ENCODE measurements around the gene HOXA7. TPM values are rescaled to one million over a fixed set of nuclear protein-coding genes. Genes with fewer than 3 reads are reported as not detected.

Gene HOXA7
- total and polyA plus RNA-seq, 4 experiments from 2014 or later = not detected

DNA sequence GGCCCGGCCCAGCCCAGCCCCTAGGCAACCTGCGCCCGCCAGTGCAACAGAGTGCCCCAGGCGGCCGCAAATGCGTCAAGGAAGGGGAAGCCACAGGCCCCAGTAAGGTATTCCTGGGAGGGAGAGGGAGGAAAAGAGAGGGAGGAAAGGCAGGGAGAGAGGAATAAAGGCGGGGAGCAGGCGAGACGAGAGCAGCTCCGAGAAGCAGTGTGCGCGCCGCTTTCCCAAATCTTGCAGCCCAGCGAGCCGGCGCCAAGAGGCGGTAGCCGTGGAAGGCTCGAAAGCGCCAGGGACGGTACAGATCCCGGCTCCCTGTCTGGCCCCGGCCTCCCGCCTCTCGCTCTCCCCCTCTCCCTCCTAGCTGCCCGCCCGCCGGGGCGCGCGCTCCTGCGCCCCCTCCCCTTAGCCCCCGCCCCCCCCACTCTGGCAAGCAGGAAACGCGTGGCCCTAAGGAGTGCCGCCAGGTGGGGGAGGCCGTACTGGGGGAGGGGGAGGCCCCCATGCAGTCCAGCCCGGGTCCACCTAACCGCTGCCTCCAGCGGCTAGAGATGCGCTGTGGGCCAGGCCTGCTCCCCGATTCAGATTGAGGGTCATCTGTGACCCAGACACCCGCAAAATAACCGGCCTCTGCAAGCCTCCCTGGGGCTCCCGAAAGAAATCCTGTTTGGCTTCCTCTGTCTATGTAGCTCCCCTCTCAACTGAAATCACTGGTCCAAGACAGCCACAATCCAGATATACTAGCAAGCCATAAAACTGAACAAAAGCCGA is 13.4 kb upstream of the HOXA7 start:
- peak overlapping the region in 3 of 7 donors; percentile 46 to 83 (median 57) for H3K27ac Mint-ChIP-seq
- H3K27me3 Mint-ChIP-seq = peaks cover 55 to 61% of the 10 kb centered on the region in 2 donors
- H3K4me3 ChIP-seq (ENCODE audit: low read length in 2 of 2) = no peak overlapping the region
- no peaks in the 10 kb centered on the region for H3K36me3 ChIP-seq (ENCODE audit: insufficient read depth, low read length)
- H3K27me3 ChIP-seq (ENCODE audit: insufficient read depth, low read length) = peaks cover 92% of the 10 kb centered on the region
- peak in 1 of 5 donors; percentile 26 for DNase-seq
- H3K9me3 Mint-ChIP-seq = peaks cover 0 to 48% (median 7%) of the 10 kb centered on the region in 8 donors
- ChIA-PET CTCF (ENCODE audit: partially characterized antibody) (interaction anchor here (1.0 to 1.9 kb wide), 5 partner anchors 9 to 800 kb away, joined by 3 to 12 read pairs (median 4); no protein-coding TSS in a partner anchor), POLR2A (ENCODE audit: partially characterized antibody) (interaction anchor here (1.5 to 2.7 kb wide), 2 partner anchors 14 to 17 kb away, joined by 7 to 9 read pairs; no protein-coding TSS in a partner anchor)
- peaks cover 0 to 2% of the 10 kb centered on the region in 2 donors for H3K36me3 Mint-ChIP-seq
- intact Hi-C loops (cut with micrococcal nuclease) = loop anchor here (5.0 to 10.0 kb wide), 4 partner anchors 665 to 1308 kb away; partner anchors contain the start of gene SNX10
- H3K4me1 Mint-ChIP-seq = peaks cover 19 to 49% (median 28%) of the 10 kb centered on the region in 4 donors
- no peaks in the 10 kb centered on the region for H3K9me3 ChIP-seq (ENCODE audit: control insufficient read depth in 1 of 2, low read length in 2 of 2)
- peaks cover 56% of the 10 kb centered on the region for H3K4me1 ChIP-seq (ENCODE audit: insufficient read depth, low read length)
- H3K27ac ChIP-seq (ENCODE audit: low read depth, low read length) = no peak overlapping the region
- H3K4me3 Mint-ChIP-seq = peak overlapping the region in 6 of 8 donors; percentile 17 to 62 (median 43)

GRCh38 chr7:27168265-27168947 is 11.9 kb upstream of the HOXA7 start:
- peaks cover 21 to 45% (median 32%) of the 10 kb centered on the region in 4 donors for H3K4me1 Mint-ChIP-seq
- H3K36me3 Mint-ChIP-seq = peaks cover 0 to 2% of the 10 kb centered on the region in 2 donors
- H3K4me3 Mint-ChIP-seq = peak overlapping the region in 7 of 8 donors; percentile 33 to 77 (median 65)
- H3K9me3 Mint-ChIP-seq = peaks cover 0 to 57% (median 7%) of the 10 kb centered on the region in 8 donors
- H3K27me3 ChIP-seq (ENCODE audit: insufficient read depth, low read length) = peaks cover 92% of the 10 kb centered on the region
- no peaks in the 10 kb centered on the region for H3K36me3 ChIP-seq (ENCODE audit: insufficient read depth, low read length)
- DNase-seq = peak in 1 of 5 donors; percentile 31
- intact Hi-C loops (cut with micrococcal nuclease) = loop anchor here (1.0 to 10.0 kb wide), 5 partner anchors 11 to 1306 kb away; partner anchors contain the start of gene SNX10
- H3K9me3 ChIP-seq (ENCODE audit: control insufficient read depth in 1 of 2, low read length in 2 of 2) = no peaks in the 10 kb centered on the region
- H3K27ac ChIP-seq (ENCODE audit: low read depth, low read length) = no peak overlapping the region
- H3K4me3 ChIP-seq (ENCODE audit: low read length in 2 of 2) = no peak overlapping the region
- peaks cover 51% of the 10 kb centered on the region for H3K4me1 ChIP-seq (ENCODE audit: insufficient read depth, low read length)
- peak overlapping the region in 6 of 7 donors; percentile 20 to 85 (median 82) for H3K27ac Mint-ChIP-seq
- POLR2A ChIA-PET (ENCODE audit: partially characterized antibody) = interaction anchor here (1.0 kb wide), 1 partner anchor 22 kb away, joined by 3 read pairs; no protein-coding TSS in a partner anchor
- CTCF ChIA-PET (ENCODE audit: partially characterized antibody) = interaction anchor here (1.0 to 2.0 kb wide), 4 partner anchors 11 to 19 kb away, joined by 3 to 18 read pairs (median 4); no protein-coding TSS in a partner anchor
- peaks cover 59 to 68% of the 10 kb centered on the region in 2 donors for H3K27me3 Mint-ChIP-seq

DNA sequence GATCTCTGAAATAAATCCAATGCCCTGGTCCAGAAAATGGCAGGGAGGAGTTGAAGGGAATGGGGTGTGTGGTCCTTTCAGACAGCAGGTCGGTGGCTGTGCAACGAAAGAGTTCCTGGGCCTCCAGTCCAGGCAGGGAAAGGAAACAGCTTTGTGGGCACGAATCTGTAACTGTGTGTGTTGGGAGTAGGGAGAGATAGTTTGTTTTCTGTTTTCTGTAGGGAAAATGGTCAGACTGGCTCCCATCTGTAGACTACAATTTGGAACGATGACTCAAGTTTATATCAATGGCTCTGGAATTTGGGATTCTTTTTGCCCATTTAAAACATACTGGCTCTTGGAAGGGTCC is 11.4 kb upstream of the HOXA7 start:
- peak overlapping the region in 6 of 8 donors; percentile 4 to 43 (median 28) for H3K4me3 Mint-ChIP-seq
- no peak for DNase-seq
- Histone ChIP-seq H3K36me3 (ENCODE audit: insufficient read depth, low read length) (no peaks in the 10 kb centered on the region), H3K4me3 (ENCODE audit: low read length in 2 of 2) (no peak overlapping the region), H3K27ac (ENCODE audit: low read depth, low read length) (no peak overlapping the region), H3K4me1 (ENCODE audit: insufficient read depth, low read length) (peaks cover 48% of the 10 kb centered on the region), H3K27me3 (ENCODE audit: insufficient read depth, low read length) (peaks cover 92% of the 10 kb centered on the region), H3K9me3 (ENCODE audit: control insufficient read depth in 1 of 2, low read length in 2 of 2) (no peaks in the 10 kb centered on the region)
- H3K27ac Mint-ChIP-seq = peak overlapping the region in 4 of 7 donors; percentile 57 to 85 (median 82)
- peaks cover 61 to 72% of the 10 kb centered on the region in 2 donors for H3K27me3 Mint-ChIP-seq
- CTCF ChIA-PET (ENCODE audit: partially characterized antibody) = interaction anchor here (1.0 to 2.0 kb wide), 4 partner anchors 10 to 20 kb away, joined by 3 to 18 read pairs (median 4); no protein-coding TSS in a partner anchor
- intact Hi-C loops (cut with micrococcal nuclease) = loop anchor here (1.0 to 10.0 kb wide), 5 partner anchors 11 to 1306 kb away; partner anchors contain the start of gene SNX10
- peaks cover 0 to 57% (median 7%) of the 10 kb centered on the region in 8 donors for H3K9me3 Mint-ChIP-seq
- peaks cover 0 to 2% of the 10 kb centered on the region in 2 donors for H3K36me3 Mint-ChIP-seq
- POLR2A ChIA-PET (ENCODE audit: partially characterized antibody) = interaction anchor here (0.6 to 1.0 kb wide), 2 partner anchors 23 to 26 kb away, joined by 3 read pairs; no protein-coding TSS in a partner anchor
- peaks cover 21 to 45% (median 31%) of the 10 kb centered on the region in 4 donors for H3K4me1 Mint-ChIP-seq

GRCh38 chr7:27166531-27167505 is 10.3 kb upstream of the HOXA7 start:
- peaks cover 37% of the 10 kb centered on the region for H3K4me1 ChIP-seq (ENCODE audit: insufficient read depth, low read length)
- peaks cover 0 to 54% (median 5%) of the 10 kb centered on the region in 8 donors for H3K9me3 Mint-ChIP-seq
- peak overlapping the region in 5 of 8 donors; percentile 7 to 60 (median 36) for H3K4me3 Mint-ChIP-seq
- no peaks in the 10 kb centered on the region for H3K36me3 Mint-ChIP-seq
- DNase-seq = no peak
- intact Hi-C loops (cut with micrococcal nuclease) = loop anchor here (5.0 to 10.0 kb wide), 4 partner anchors 662 to 1305 kb away; partner anchors contain the start of gene SNX10
- peaks cover 55 to 68% of the 10 kb centered on the region in 2 donors for H3K27me3 Mint-ChIP-seq
- CTCF ChIA-PET (ENCODE audit: partially characterized antibody) = interaction anchor here (1.0 to 2.1 kb wide), 7 partner anchors 10 to 1305 kb away, joined by 3 to 5 read pairs (median 3); no protein-coding TSS in a partner anchor
- H3K27ac ChIP-seq (ENCODE audit: low read depth, low read length) = no peak overlapping the region
- H3K4me3 ChIP-seq (ENCODE audit: low read length in 2 of 2) = no peak overlapping the region
- H3K9me3 ChIP-seq (ENCODE audit: control insufficient read depth in 1 of 2, low read length in 2 of 2) = no peaks in the 10 kb centered on the region
- no peaks in the 10 kb centered on the region for H3K36me3 ChIP-seq (ENCODE audit: insufficient read depth, low read length)
- H3K4me1 Mint-ChIP-seq = peaks cover 14 to 37% (median 23%) of the 10 kb centered on the region in 4 donors
- H3K27ac Mint-ChIP-seq = peak overlapping the region in 5 of 7 donors; percentile 50 to 85 (median 57)
- peaks cover 90% of the 10 kb centered on the region for H3K27me3 ChIP-seq (ENCODE audit: insufficient read depth, low read length)
- POLR2A ChIA-PET (ENCODE audit: partially characterized antibody) = interaction anchor here (1.0 to 1.9 kb wide), 4 partner anchors 12 to 23 kb away, joined by 3 to 5 read pairs (median 4); no protein-coding TSS in a partner anchor

DNA sequence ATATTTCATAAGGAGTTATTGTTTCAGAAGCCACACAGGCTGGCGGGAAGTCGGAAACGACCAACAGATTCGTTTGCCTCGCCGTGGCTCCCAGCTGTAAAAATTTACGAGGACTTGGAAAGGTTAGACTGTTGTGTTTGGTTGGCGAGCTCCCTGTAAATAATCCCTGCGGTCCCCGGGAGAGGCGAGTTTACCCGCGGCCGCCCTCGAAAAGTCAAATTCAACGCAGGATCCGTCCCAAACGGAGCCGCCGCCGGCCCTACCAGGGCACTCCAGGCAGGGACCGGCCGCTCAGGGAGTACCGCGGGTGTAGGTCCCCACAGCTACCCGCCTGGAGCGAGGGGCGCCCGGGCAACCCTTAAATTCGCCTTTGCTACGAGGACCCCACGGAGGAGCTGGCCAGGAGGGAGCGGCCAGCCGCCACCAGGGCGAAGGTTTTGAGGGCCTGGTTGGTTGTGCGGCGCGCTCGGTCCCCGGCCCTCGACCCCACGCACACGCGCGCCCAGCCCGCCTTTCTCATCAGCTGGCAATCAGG is 9.6 kb upstream of the HOXA7 start:
- Mint-ChIP-seq H3K4me1 (peaks cover 14 to 33% (median 20%) of the 10 kb centered on the region in 4 donors), H3K4me3 (peak overlapping the region; percentile 26 to 74 (median 60)), H3K27ac (peak overlapping the region in 5 of 7 donors; percentile 8 to 92 (median 80)), H3K9me3 (peaks cover 0 to 50% (median 5%) of the 10 kb centered on the region in 8 donors), H3K27me3 (peaks cover 51 to 62% of the 10 kb centered on the region in 2 donors), H3K36me3 (no peaks in the 10 kb centered on the region)
- H3K4me3 ChIP-seq (ENCODE audit: low read length in 2 of 2) = no peak overlapping the region
- H3K27me3 ChIP-seq (ENCODE audit: insufficient read depth, low read length) = peaks cover 84% of the 10 kb centered on the region
- H3K9me3 ChIP-seq (ENCODE audit: control insufficient read depth in 1 of 2, low read length in 2 of 2) = no peaks in the 10 kb centered on the region
- CTCF ChIA-PET (ENCODE audit: partially characterized antibody) = interaction anchor here (1.0 to 2.1 kb wide), 6 partner anchors 11 to 1304 kb away, joined by 3 to 5 read pairs (median 4); no protein-coding TSS in a partner anchor
- intact Hi-C loops (cut with micrococcal nuclease) = loop anchor here (5.0 to 10.0 kb wide), 4 partner anchors 661 to 1304 kb away; partner anchors contain the start of gene SNX10
- POLR2A ChIA-PET (ENCODE audit: partially characterized antibody) = interaction anchor here (1.0 to 1.9 kb wide), 4 partner anchors 11 to 24 kb away, joined by 3 to 5 read pairs (median 4); no protein-coding TSS in a partner anchor
- H3K36me3 ChIP-seq (ENCODE audit: insufficient read depth, low read length) = no peaks in the 10 kb centered on the region
- peaks cover 35% of the 10 kb centered on the region for H3K4me1 ChIP-seq (ENCODE audit: insufficient read depth, low read length)
- H3K27ac ChIP-seq (ENCODE audit: low read depth, low read length) = no peak overlapping the region
- DNase-seq = peak in 1 of 5 donors; percentile 29

All from CD4-positive, alpha-beta memory T cell (primary cell).